IPS DF 6.9 (cell line): ENCODE data around the gene ANXA2R.
"Not testable (repeated sequence)": the region's sequence is repeated elsewhere in the genome, so short reads cannot be mapped to it uniquely, and the experiment has no call there.

Source experiments
- DNase-seq: peaks from one replicate; pipeline ENCODE4 v3.0.0-alpha.2; 2013; ENCODE audit warnings: low read depth, low spot score
- H3K27ac ChIP-seq: one replicate; pipeline ENCODE4 v1.5.1; 2013; ENCODE audit warnings: low read length, control low read depth
- H3K27me3 ChIP-seq: 2 replicates; pipeline ENCODE4 v1.6.1; 2013; ENCODE audit warnings: mild to moderate bottlenecking, low read length; ENCODE audit not compliant: control insufficient read depth, insufficient read depth
- H3K36me3 ChIP-seq: 2 replicates; pipeline ENCODE4 v1.6.1; 2013; ENCODE audit warnings: low read length; ENCODE audit not compliant: control insufficient read depth, insufficient read depth
- H3K4me1 ChIP-seq: 2 replicates; pipeline ENCODE4 v1.6.1; 2013; ENCODE audit warnings: low read length; ENCODE audit not compliant: control insufficient read depth, insufficient read depth
- H3K4me3 ChIP-seq: 2 replicates; pipeline ENCODE4 v1.5.1; 2013; ENCODE audit warnings: mild to moderate bottlenecking, low read length
- H3K9me3 ChIP-seq: 2 replicates; pipeline ENCODE4 v1.6.1; 2013; ENCODE audit warnings: low read length, inconsistent platforms; ENCODE audit not compliant: control insufficient read depth, insufficient read depth
- WGBS: extraction: QIAGEN DNeasy Blood & Tissue Kit; methylation state at CpG from one replicate; pipeline ENCODE4 v1.1.7; 2013; ENCODE audit warnings: mixed read lengths, missing lambda C conversion rate; ENCODE audit not compliant: insufficient read length, insufficient coverage; 5-methylcytosine and 5-hydroxymethylcytosine counted together

ANXA2R gene

DNA sequence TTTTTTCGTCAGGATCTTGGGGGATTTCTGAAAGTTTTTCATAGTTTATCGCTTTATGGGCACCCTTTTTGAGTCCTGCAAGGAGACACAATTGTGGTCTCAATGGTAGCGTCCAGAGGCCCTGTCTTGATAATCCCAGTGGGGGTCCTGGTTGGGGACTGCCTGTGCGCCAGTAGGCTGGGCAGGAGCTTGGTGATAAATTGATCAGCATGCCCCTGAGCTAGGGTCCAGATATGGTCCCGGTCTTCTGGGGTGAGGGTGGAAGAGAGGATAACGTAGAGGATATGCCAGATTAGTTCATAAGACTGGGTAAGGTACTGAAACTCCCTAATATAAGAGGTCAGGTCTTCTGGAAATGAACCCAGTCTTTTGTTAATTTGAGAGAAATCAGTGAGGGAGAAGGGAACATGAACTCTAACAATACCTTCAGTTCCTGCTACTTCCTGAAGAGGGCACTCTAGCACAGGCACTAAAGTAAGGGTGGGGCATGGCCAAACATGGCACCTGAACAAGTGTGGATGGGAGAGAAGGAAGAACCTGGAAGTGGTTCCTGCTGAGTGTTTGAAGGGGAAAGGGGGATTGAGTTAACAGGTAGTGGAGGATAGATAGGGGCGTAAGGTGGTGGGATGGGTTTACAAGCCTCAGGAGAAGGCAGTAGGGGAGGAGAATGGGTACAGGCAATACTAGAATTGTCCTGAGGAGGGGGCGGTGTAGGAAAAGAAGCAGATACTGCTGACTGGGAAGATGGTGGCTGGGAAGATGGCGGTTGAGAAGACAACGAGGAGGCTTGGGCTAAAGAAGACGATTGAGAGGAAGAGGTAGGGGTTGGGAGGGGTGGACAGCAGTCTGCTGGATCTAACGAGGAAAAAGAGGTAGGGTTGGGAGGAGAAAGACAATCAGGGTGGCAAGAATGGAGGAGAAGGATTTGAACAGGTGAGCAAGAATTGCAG is 33.8 kb upstream of the ANXA2R start:
- no peak for DNase-seq
- Histone ChIP-seq H3K9me3 (no peaks in the 10 kb centered on the region), H3K4me1 (no peaks in the 10 kb centered on the region), H3K27me3 (no peaks in the 10 kb centered on the region), H3K4me3 (no peak overlapping the region), H3K27ac (no peak overlapping the region), H3K36me3 (0 out of 2 replicates have a peak, but pooled peaks cover 3% of the 10 kb centered on the region)
- no CpG with 5 or more reads among the region's 12 CpGs for WGBS

DNA sequence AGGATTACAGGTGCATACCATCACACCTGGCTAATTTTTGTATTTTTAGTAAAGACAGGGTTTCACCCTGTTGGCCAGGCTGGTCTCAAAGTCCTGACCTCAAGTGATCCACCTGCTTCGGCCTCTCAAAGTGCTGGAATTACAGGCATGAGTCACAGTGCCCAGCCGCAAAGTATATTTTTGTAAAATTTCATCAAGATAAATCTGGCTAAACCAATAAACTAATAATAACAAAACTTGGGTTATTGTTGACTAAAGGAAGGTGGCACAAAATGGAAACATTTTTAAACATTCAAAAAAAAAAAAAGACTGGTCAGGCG is 29.2 kb upstream of the ANXA2R start:
- no CpG with 5 or more reads among the region's 3 CpGs for WGBS
- H3K27me3 ChIP-seq, H3K36me3 ChIP-seq, H3K27ac ChIP-seq, H3K4me1 ChIP-seq, DNase-seq, H3K4me3 ChIP-seq, H3K9me3 ChIP-seq: not testable (repeated sequence)

DNA sequence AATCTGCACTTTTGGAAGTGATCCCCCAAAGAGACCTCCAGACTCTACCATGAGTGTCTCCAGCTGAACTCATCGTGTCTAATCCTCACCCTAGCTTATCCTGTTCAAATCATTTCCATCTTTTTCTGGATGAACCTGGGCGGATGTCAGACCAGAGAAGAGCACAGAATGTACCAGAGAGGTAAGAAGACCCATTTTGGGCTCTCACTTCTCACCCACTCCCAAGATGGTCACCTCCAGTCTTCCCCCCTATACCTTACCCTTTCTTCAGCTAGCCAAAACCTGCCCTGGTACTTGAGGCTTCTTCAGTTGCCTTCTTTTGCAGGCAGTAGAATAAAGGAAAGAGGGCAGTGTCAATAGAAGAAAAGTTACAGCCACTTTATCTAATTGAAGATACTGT is 27.9 kb upstream of the ANXA2R start:
- WGBS: no CpG with 5 or more reads among the region's 2 CpGs
- Histone ChIP-seq H3K36me3 (0 out of 2 replicates have a peak, but pooled peaks cover 3% of the 10 kb centered on the region), H3K4me3 (no peak overlapping the region), H3K4me1 (peaks cover 4% of the 10 kb centered on the region; the same call in 1 of the 2 replicates), H3K9me3 (no peaks in the 10 kb centered on the region), H3K27ac (no peak overlapping the region), H3K27me3 (no peaks in the 10 kb centered on the region)
- DNase-seq: no peak

DNA sequence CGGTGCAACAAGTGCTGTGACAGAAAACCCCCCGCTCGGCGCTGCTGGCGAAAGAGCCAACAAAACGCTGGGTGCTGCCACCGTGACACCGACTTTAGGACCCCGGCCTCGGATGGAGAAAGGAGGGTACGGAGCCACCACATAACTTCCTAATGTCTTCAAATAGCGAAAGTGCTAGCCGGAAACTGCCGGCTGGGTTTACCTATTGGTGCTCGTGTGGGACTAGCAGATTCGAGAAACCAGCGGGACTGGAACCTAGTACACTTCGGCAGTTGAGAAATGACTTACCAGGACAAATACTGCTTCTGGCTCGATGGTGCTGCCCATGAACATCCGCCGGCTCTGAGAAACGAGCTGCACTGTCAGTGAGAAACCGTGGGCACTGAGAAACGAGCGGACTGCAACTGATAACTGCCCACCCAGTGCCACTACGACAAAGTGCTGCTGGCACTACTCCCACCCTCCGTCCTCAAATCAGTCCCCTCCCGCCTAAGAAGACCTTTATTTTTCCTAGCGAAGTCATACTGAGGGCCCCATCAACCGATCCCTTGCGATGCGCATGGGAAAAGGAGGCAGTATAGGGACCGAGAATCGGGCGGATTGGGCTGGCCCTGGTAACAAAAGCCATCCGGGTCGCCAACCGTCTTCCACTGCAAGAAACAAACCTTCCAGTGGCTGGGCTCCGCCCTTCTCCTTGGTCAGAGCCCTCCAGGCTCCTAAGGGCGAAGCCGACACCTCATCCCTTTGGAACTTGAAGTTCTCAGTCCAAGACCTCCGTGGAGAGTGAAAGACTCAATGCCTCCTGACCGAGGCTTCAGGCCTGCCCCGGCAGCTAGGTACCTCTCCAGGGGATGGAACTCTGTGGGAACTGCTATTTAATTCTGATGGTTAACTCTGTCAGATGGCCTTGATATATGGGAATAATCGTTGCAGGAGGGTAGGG is 27.0 kb upstream of the ANXA2R start:
- Histone ChIP-seq H3K27ac (no peak overlapping the region), H3K9me3 (no peaks in the 10 kb centered on the region), H3K27me3 (no peaks in the 10 kb centered on the region), H3K4me3 (peak overlapping the region; percentile 81), H3K4me1 (peaks cover 4% of the 10 kb centered on the region; the same call in 1 of the 2 replicates), H3K36me3 (0 out of 2 replicates have a peak, but pooled peaks cover 3% of the 10 kb centered on the region)
- no CpG with 5 or more reads among the region's 45 CpGs for WGBS
- peak; percentile 43 for DNase-seq

DNA sequence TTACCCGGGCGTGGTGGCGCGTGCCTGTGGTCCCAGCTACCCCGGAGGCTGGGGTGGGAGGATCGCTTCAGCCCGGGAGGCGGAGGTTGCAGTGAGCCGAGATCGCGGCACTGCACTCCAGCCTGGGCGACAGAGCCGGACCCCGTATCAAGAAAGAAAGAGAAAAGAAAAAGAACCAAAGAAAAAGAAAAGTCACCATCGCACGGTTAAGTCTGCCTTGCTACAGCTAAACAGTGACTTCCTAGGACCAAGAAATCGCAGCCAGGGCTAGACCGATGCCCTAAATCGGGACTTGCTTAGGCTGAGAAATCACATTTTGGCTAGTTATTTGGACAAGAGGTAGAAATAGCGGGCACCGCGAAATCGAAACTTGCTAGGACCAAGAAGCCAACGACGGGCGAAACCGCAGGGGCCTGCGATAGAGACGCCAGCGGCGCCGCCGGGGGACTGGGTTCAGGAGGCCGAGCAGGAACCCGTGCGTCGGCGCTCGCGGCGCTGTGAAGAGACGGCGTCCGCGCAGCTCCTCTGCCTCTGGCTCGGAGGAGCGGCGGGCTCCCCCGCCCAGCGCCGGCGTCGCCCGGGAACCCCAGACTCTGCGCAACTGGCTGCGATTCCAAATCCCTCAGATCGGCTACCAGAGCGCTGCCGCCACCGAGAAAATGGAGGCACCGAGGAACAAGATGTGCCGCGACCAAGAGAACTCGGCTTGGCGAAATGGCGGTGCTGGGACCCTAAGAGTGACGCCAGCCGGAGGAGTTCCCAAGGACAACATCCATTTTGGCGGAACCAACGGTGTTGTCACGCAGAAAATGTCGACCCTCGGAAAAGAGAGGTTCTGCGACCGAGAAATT is 26.1 kb upstream of the ANXA2R start:
- Histone ChIP-seq H3K27ac (no peak overlapping the region), H3K36me3 (0 out of 2 replicates have a peak, but pooled peaks cover under 1% of the 10 kb centered on the region), H3K9me3 (no peaks in the 10 kb centered on the region), H3K27me3 (no peaks in the 10 kb centered on the region), H3K4me3 (peak overlapping the region; percentile 81; the same call in 1 of the 2 replicates), H3K4me1 (peaks cover 4% of the 10 kb centered on the region; the same call in 1 of the 2 replicates)
- DNase-seq: peak; percentile 31
- WGBS: no CpG with 5 or more reads among the region's 75 CpGs

DNA sequence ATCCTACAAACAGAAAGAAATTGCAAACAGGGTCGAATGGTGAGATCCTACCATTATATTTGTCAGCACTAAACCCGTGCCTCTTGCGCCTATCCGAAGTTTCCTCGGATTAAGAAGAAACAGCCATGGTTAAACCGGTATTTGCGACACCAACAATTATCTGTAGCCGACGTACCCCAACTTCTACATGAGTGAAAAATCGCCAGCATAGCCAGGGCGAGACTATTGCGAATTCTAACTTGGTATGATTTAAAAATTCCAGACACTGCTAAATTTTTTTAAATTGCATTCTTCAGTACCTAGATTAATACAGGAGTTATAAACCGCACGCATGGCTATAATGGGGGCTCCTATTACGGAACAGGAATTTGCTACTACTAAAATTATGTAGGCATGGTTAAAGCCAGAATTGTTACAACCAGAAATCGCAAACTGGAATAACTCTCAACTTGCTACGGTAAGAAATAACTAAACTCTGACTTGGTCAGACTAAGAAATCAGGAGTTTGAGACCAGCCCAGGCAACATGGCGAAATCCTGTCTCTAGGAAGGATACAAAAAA is 25.3 kb upstream of the ANXA2R start:
- no CpG with 5 or more reads among the region's 18 CpGs for WGBS
- no peaks in the 10 kb centered on the region for H3K36me3 ChIP-seq
- H3K27ac ChIP-seq: no peak overlapping the region
- peak overlapping the region; percentile 81; the same call in 1 of the 2 replicates for H3K4me3 ChIP-seq
- H3K27me3 ChIP-seq: no peaks in the 10 kb centered on the region
- peaks cover 4% of the 10 kb centered on the region; the same call in 1 of the 2 replicates for H3K4me1 ChIP-seq
- no peak for DNase-seq
- no peaks in the 10 kb centered on the region for H3K9me3 ChIP-seq

DNA sequence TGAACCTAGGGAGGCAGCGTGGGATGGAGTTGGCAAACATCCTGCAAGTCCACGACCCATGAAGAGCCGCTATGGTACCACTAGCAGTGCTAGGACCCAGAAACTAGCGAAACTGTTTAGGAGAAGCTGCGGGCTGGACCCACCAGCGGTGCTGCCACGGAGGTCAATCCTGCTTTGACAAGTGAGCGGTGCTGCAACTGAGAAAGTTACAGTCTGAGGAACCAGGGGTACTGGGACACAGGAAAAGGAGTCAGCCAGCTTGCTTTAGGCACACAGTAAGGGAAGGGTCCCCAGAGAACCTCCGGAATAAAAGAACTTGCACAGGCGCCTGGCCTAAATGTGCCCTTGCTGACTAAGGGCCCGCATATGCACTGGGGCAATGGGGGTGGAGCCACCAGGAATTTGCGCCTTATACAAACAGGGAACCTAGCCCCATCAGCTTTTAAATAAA is 23.6 kb upstream of the ANXA2R start:
- Histone ChIP-seq H3K27me3 (no peaks in the 10 kb centered on the region), H3K9me3 (no peaks in the 10 kb centered on the region), H3K27ac (no peak overlapping the region), H3K36me3 (no peaks in the 10 kb centered on the region), H3K4me1 (peaks cover 4% of the 10 kb centered on the region; the same call in 1 of the 2 replicates), H3K4me3 (no peak overlapping the region)
- WGBS: no CpG with 5 or more reads among the region's 12 CpGs
- DNase-seq: no peak

DNA sequence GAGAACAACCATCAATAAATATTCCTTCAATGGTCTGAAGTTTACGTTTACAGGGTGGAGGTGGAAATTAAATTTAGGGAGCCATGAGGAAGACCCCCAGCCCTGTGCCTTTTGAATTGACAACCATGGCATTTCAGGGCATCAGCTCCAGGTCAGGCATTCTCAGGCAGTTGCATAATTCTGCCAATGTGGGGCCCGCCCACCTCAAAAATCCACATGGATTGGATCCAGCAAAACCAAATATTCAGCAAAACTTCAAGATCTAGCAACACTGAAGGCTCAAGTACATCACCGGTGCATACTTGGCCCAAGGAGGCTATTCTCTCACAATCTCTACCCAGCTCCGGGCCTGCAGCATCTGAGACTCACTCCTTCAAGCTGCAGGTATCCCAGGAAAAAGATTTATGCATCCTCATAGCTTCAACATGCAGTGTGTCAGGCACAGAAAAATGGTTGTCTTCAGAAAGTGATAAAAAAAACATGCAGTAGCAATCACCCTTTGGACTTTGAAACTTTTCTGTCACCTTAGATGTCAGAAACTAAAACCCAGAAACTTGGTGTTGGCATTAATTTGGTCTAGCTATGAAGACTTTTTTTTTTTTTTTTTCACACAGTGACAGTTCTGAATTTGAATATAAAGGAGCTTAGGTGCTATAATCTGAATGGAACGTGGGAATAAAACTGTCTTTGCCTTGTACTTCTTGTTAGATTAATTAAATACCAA is 21.4 kb upstream of the ANXA2R start:
- DNase-seq: no peak
- no peak overlapping the region for H3K27ac ChIP-seq

DNA sequence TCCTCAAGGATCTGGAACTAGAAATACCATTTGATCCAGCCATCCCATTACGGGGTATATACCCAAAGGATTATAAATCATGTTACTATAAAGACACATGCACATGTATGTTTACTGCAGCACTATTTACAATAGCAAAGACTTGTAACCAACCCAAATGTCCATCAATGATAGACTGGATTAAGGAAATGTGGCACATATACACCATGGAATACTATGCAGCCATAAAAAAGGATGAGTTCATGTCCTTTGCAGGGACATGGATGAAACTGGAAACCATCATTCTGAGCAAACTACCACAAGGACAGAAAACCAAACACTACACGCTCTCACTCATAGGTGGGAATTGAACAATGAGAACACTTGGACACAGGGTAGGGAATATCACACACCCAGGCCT is 19.9 kb upstream of the ANXA2R start:
- H3K9me3 ChIP-seq, H3K27ac ChIP-seq, DNase-seq, H3K4me3 ChIP-seq, H3K36me3 ChIP-seq, H3K27me3 ChIP-seq, H3K4me1 ChIP-seq: not testable (repeated sequence)
- WGBS: no CpG with 5 or more reads among the region's 2 CpGs

More for the DNA sequence above, 21.4 kb upstream of the ANXA2R start:
- WGBS: no CpG with 5 or more reads among the region's 5 CpGs
- Histone ChIP-seq H3K9me3 (no peaks in the 10 kb centered on the region), H3K4me3 (no peak overlapping the region), H3K4me1 (peaks cover 4% of the 10 kb centered on the region; the same call in 1 of the 2 replicates), H3K27me3 (no peaks in the 10 kb centered on the region), H3K36me3 (no peaks in the 10 kb centered on the region)
